ENCODE data around the gene IL1RAPL2. TPM values are rescaled to one million over a fixed set of nuclear protein-coding genes. Genes with fewer than 3 reads are reported as not detected.

Gene IL1RAPL2
- total RNA-seq, 2 experiments from 2014 or later, result not detected

DNA sequence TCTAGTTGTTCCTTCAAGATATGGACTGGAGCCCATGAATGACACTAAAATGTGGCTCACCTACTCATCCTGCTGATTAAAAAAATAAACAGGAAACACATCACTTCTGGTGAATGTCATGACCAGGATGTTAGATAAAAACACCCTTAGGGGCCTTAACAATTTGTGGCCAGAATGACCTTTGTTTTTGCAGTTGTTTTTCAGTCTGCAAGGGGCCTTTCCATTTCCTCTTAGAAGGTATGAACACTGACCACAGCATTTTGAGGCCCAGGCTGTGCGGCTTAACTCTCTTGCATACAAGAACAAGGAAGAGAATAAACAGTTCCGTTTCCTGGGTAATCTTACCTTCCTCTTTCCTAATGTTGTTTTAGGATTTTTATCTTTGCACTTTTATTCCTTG, 113.2 kb downstream of the IL1RAPL2 start:
- intact Hi-C loops (cut with DNase I, micrococcal nuclease), result no loop called here
- Mint-ChIP-seq H3K27ac (no peak overlapping the region), H3K36me3 (ENCODE audit: low read depth) (no peaks in the 10 kb centered on the region), H3K27me3 (no peaks in the 10 kb centered on the region), H3K9me3 (ENCODE audit: low read depth) (no peaks in the 10 kb centered on the region), H3K4me1 (no peaks in the 10 kb centered on the region), H3K4me3 (no peak overlapping the region)
- no peak for DNase-seq
- ChIA-PET POLR2A (no interaction called here), CTCF (no interaction called here)
- ATAC-seq, result no peak

DNA sequence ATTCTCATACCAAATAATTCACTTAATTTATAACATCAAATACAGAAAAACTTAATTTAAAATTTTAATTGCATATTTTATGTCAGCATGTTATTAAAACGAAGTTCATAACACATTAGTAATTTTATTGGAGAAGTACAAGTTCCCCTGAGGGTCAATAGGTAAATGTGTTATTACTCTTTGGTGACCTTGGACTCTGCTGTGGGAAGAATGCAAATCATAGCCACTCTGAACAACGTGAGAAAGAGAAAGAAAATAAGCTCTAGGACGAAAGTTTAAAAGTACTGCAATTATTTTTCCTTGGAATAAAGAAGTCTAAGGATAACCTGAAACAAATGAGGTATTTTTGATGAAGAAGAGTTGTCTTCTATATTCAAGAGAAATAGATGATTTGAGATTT, 115.2 kb downstream of the IL1RAPL2 start:
- POLR2A ChIA-PET, result no interaction called here
- CTCF ChIA-PET, result no interaction called here

DNA sequence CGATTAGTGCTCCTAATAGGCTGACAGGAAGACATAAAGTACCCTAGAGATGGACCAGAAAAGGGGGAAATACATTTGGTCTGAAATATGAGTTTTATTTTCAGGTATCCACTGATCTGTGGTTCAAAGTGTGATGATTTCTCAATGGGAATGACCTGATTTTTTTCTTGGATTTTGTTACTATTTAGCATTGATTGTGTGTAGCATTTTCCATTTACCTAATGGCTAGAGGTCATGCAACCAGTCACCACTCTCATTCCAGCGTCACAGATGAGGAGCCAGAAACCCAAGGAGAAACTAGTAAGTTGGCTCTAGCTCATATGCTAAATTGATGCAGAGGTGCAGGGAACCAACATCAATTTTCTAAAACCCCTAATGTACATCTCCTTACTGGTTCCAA, 118.1 kb downstream of the IL1RAPL2 start:
- no peaks in the 10 kb centered on the region for H3K4me1 Mint-ChIP-seq
- H3K27me3 Mint-ChIP-seq, result no peaks in the 10 kb centered on the region
- CTCF ChIA-PET, result no interaction called here
- H3K9me3 Mint-ChIP-seq (ENCODE audit: low read depth), result no peaks in the 10 kb centered on the region
- H3K27ac Mint-ChIP-seq, result no peak overlapping the region
- H3K4me3 Mint-ChIP-seq, result no peak overlapping the region
- POLR2A ChIA-PET, result no interaction called here
- ATAC-seq (no peak), DNase-seq (no peak)
- H3K36me3 Mint-ChIP-seq (ENCODE audit: low read depth), result no peaks in the 10 kb centered on the region
- intact Hi-C loops (cut with DNase I, micrococcal nuclease), result no loop called here

More for the DNA sequence above, 115.2 kb downstream of the IL1RAPL2 start:
- intact Hi-C loops (cut with DNase I, micrococcal nuclease), result no loop called here
- DNase-seq (no peak), ATAC-seq (no peak)
- H3K4me3 Mint-ChIP-seq, result no peak overlapping the region
- no peaks in the 10 kb centered on the region for H3K4me1 Mint-ChIP-seq
- no peaks in the 10 kb centered on the region for H3K9me3 Mint-ChIP-seq (ENCODE audit: low read depth)
- no peak overlapping the region for H3K27ac Mint-ChIP-seq
- H3K36me3 Mint-ChIP-seq (ENCODE audit: low read depth), result no peaks in the 10 kb centered on the region
- H3K27me3 Mint-ChIP-seq, result no peaks in the 10 kb centered on the region

DNA sequence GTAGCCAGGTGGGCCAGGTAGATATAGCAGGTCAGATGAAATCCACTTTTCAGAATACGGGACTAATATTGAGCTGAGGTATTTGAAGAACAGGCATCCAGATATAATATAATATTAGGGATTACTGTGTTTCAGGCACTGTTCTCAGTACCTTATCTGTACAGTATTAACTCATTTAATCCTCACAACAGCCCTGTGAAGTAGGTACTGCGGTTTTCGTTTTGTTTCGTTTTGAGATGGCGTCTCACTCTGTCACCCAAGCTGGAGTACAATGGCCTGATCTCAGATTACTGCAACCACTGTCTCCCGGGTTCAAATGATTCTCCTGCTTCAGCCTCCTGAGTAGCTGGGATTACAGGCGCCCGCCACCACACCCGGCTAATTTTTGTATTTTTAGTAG, 129.6 kb downstream of the IL1RAPL2 start:
- DNase-seq, result no peak
- Mint-ChIP-seq H3K4me3 (no peak overlapping the region), H3K9me3 (ENCODE audit: low read depth) (no peaks in the 10 kb centered on the region), H3K27ac (no peak overlapping the region), H3K27me3 (no peaks in the 10 kb centered on the region), H3K4me1 (no peaks in the 10 kb centered on the region), H3K36me3 (ENCODE audit: low read depth) (no peaks in the 10 kb centered on the region)
- POLR2A ChIA-PET, result no interaction called here
- no peak for ATAC-seq
- intact Hi-C loops (cut with DNase I, micrococcal nuclease), result no loop called here
- CTCF ChIA-PET, result no interaction called here

GRCh38 chrX:104696667-104697066, 130.7 kb downstream of the IL1RAPL2 start:
- Mint-ChIP-seq H3K27me3 (no peaks in the 10 kb centered on the region), H3K4me3 (no peak overlapping the region), H3K4me1 (no peaks in the 10 kb centered on the region), H3K9me3 (ENCODE audit: low read depth) (no peaks in the 10 kb centered on the region), H3K36me3 (ENCODE audit: low read depth) (no peaks in the 10 kb centered on the region), H3K27ac (no peak overlapping the region)
- intact Hi-C loops (cut with DNase I, micrococcal nuclease), result no loop called here
- POLR2A ChIA-PET, result no interaction called here
- DNase-seq (no peak), ATAC-seq (no peak)
- CTCF ChIA-PET, result no interaction called here

DNA sequence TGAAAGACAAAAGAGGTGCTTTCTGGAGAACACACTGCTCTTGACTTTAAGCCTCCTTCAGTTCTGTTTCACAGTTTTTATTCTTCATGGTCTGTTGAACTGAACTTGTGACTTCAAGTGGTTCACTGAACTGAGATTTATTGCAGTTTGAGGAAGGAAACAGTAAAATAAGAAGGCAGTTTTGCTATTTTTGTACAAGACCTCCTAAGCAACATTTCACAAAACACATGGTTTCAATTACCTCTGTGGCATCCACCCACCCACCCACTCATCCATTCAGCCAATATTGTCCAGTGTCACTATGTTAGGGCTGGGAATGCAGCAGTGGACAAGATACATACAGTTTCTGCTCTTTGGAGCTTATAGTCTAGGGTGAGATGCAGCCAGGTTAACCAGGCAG, 131.3 kb downstream of the IL1RAPL2 start:
- intact Hi-C loops (cut with DNase I, micrococcal nuclease), result no loop called here
- Mint-ChIP-seq H3K36me3 (ENCODE audit: low read depth) (no peaks in the 10 kb centered on the region), H3K9me3 (ENCODE audit: low read depth) (no peaks in the 10 kb centered on the region), H3K4me3 (no peak overlapping the region), H3K4me1 (no peaks in the 10 kb centered on the region), H3K27ac (no peak overlapping the region), H3K27me3 (no peaks in the 10 kb centered on the region)
- ATAC-seq (no peak), DNase-seq (no peak)
- ChIA-PET CTCF (no interaction called here), POLR2A (no interaction called here)

DNA sequence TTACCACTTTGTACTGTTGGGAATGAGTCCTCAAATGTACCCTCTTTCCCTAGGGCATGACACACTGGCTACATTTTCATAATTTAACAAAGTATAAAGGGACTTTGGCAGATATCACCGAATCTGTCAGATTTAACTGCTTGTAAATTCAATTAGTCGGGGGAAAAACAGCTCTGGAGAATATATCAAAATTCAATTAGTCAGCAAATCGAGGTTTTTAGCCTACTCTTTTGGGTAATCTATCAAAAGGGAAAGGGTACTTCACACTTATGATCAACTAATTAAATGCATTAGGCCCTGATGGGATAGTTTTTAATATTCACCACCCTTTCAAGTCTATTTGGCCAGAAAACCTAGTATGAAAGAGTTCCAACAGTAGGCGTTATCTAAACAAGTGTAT, 141.0 kb downstream of the IL1RAPL2 start:
- CTCF ChIA-PET, result no interaction called here

DNA sequence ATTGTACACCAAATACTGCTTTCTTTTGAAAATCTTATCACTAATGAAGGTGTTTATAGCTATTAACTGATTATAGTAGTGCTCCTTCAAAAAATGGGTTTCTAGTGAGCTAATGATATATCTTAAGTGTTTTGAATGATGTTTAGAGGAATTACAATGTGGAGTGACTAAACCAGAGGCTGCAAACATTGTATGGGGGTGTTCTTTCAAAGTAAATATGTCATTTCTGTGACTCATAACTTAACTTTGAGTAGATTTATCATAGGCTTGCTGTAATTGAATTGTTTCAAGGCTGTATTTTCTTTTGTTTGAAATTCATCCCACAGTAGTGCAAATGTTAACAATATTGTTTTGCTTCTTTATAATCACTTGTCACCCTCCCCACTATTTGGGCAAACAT, 141.6 kb downstream of the IL1RAPL2 start:
- Mint-ChIP-seq H3K4me3 (no peak overlapping the region), H3K9me3 (ENCODE audit: low read depth) (no peaks in the 10 kb centered on the region), H3K36me3 (ENCODE audit: low read depth) (no peaks in the 10 kb centered on the region), H3K27me3 (peaks cover 2% of the 10 kb centered on the region), H3K27ac (no peak overlapping the region), H3K4me1 (no peaks in the 10 kb centered on the region)
- ChIA-PET POLR2A (no interaction called here), CTCF (no interaction called here)
- DNase-seq, result no peak
- intact Hi-C loops (cut with DNase I, micrococcal nuclease), result no loop called here
- no peak for ATAC-seq

More for the DNA sequence above, 141.0 kb downstream of the IL1RAPL2 start:
- no peak overlapping the region for H3K4me3 Mint-ChIP-seq
- H3K36me3 Mint-ChIP-seq (ENCODE audit: low read depth), result no peaks in the 10 kb centered on the region
- POLR2A ChIA-PET, result no interaction called here
- H3K4me1 Mint-ChIP-seq, result no peaks in the 10 kb centered on the region
- H3K27me3 Mint-ChIP-seq, result peaks cover 2% of the 10 kb centered on the region
- ATAC-seq, result no peak
- no peaks in the 10 kb centered on the region for H3K9me3 Mint-ChIP-seq (ENCODE audit: low read depth)
- H3K27ac Mint-ChIP-seq, result no peak overlapping the region
- intact Hi-C loops (cut with DNase I, micrococcal nuclease), result no loop called here
- DNase-seq, result no peak

GRCh38 chrX:104712515-104712914, 146.5 kb downstream of the IL1RAPL2 start:
- H3K36me3 Mint-ChIP-seq (ENCODE audit: low read depth), result no peaks in the 10 kb centered on the region
- H3K9me3 Mint-ChIP-seq (ENCODE audit: low read depth), result no peaks in the 10 kb centered on the region
- ATAC-seq (no peak), DNase-seq (no peak)
- H3K4me1 Mint-ChIP-seq, result no peaks in the 10 kb centered on the region
- H3K27me3 Mint-ChIP-seq, result peaks cover 2% of the 10 kb centered on the region
- intact Hi-C loops (cut with DNase I, micrococcal nuclease), result no loop called here
- ChIA-PET CTCF (no interaction called here), POLR2A (no interaction called here)
- H3K4me3 Mint-ChIP-seq, result no peak overlapping the region
- H3K27ac Mint-ChIP-seq, result no peak overlapping the region

DNA sequence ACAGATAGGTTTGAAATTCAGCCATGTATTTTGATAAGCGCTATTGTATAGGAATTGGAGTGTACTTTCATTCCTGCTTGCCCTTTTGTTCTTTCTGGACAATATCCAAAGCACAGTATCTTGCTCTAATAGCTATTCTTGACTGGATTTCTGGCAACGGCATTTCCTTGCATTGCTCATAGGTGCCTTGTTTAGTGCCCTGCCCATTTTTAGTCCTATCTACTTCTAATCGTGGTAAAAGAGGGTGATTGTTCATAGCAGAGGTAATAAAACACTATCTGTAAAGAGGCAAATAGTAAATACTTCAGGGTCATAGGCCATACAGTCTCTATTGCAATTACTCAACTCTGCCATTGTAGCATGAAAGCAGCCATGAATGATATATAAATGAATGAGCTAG, 155.9 kb downstream of the IL1RAPL2 start:
- CTCF ChIA-PET, result no interaction called here
- intact Hi-C loops (cut with DNase I, micrococcal nuclease), result no loop called here
- Mint-ChIP-seq H3K9me3 (ENCODE audit: low read depth) (no peaks in the 10 kb centered on the region), H3K4me3 (no peak overlapping the region), H3K27me3 (no peaks in the 10 kb centered on the region), H3K4me1 (no peaks in the 10 kb centered on the region), H3K36me3 (ENCODE audit: low read depth) (no peaks in the 10 kb centered on the region), H3K27ac (no peak overlapping the region)
- DNase-seq (no peak), ATAC-seq (no peak)
- POLR2A ChIA-PET, result no interaction called here

GRCh38 chrX:104728456-104728855, 162.5 kb downstream of the IL1RAPL2 start:
- H3K4me3 Mint-ChIP-seq, result no peak overlapping the region
- DNase-seq (no peak), ATAC-seq (no peak)
- H3K27me3 Mint-ChIP-seq, result no peaks in the 10 kb centered on the region
- no peak overlapping the region for H3K27ac Mint-ChIP-seq
- H3K36me3 Mint-ChIP-seq (ENCODE audit: low read depth), result no peaks in the 10 kb centered on the region
- no peaks in the 10 kb centered on the region for H3K9me3 Mint-ChIP-seq (ENCODE audit: low read depth)
- ChIA-PET CTCF (no interaction called here), POLR2A (no interaction called here)
- no peaks in the 10 kb centered on the region for H3K4me1 Mint-ChIP-seq
- intact Hi-C loops (cut with DNase I, micrococcal nuclease), result no loop called here

- CTCF ChIA-PET, result no interaction called here
- Mint-ChIP-seq H3K4me3 (no peak overlapping the region), H3K9me3 (ENCODE audit: low read depth) (no peaks in the 10 kb centered on the region), H3K27ac (no peak overlapping the region), H3K4me1 (no peaks in the 10 kb centered on the region), H3K36me3 (ENCODE audit: low read depth) (no peaks in the 10 kb centered on the region), H3K27me3 (no peaks in the 10 kb centered on the region)
- intact Hi-C loops (cut with DNase I, micrococcal nuclease), result no loop called here
- POLR2A ChIA-PET, result no interaction called here
- DNase-seq (no peak), ATAC-seq (no peak)
Measured at GRCh38 chrX:104742355-104742754, 176.4 kb downstream of the IL1RAPL2 start.

GRCh38 chrX:104745152-104745551, 179.2 kb downstream of the IL1RAPL2 start:
- H3K36me3 Mint-ChIP-seq (ENCODE audit: low read depth), result no peaks in the 10 kb centered on the region
- CTCF ChIA-PET, result no interaction called here
- H3K4me3 Mint-ChIP-seq, result no peak overlapping the region
- H3K4me1 Mint-ChIP-seq, result no peaks in the 10 kb centered on the region
- no peaks in the 10 kb centered on the region for H3K9me3 Mint-ChIP-seq (ENCODE audit: low read depth)
- POLR2A ChIA-PET, result interaction anchor here (0.6 kb wide), 1 partner anchor 78 kb away, joined by 3 read pairs; no protein-coding TSS in a partner anchor
- no peak overlapping the region for H3K27ac Mint-ChIP-seq
- H3K27me3 Mint-ChIP-seq, result no peaks in the 10 kb centered on the region
- intact Hi-C loops (cut with DNase I, micrococcal nuclease), result no loop called here
- ATAC-seq (no peak), DNase-seq (no peak)

Measured in activated CD4-positive, alpha-beta T cell treated with anti-CD3 and anti-CD28 coated beads for 36 hours (primary cell).